Uterus (tissue), 2 donors: ENCODE data around the gene RAD51B.

Experiments
- CTCF ChIP-seq, 4 experiments: fragments of 200-600 bp in 2 of 4; fragments of 450-650 bp in 2 of 4; sonication (generic) in 2 of 4; IDR thresholded peaks; one replicate each; pipeline ENCODE4 v1.5.1; 2016 to 2019; ENCODE audit warnings: antibody characterized with exemption in 4 of 4, mild to moderate bottlenecking in 2 of 4, moderate library complexity in 1 of 4
- POLR2A ChIP-seq, 2 donors: fragments of 450-650 bp; IDR thresholded peaks; one replicate each; pipeline ENCODE4 v1.6.1; 2016; ENCODE audit warnings: antibody characterized with exemption in 2 of 2, mild to moderate bottlenecking in 1 of 2, moderate library complexity in 1 of 2

GRCh38 chr14:68013326-68013725, 193.7 kb downstream of the RAD51B start:
- no peak for TF ChIP-seq CTCF (IDR thresholded peaks at IDR 0.05)
- TF ChIP-seq POLR2A (IDR thresholded peaks at IDR 0.05), result no peak
